NCI-H526 (cell line): ENCODE results near the gene THPO.

ENCODE experiments used
- DNase-seq, 2 experiments: peaks; one replicate each; lab custom pipeline; 2025; lab: John Stamatoyannopoulos, UW

Gene THPO

GRCh38 chr3:184333700-184334099 lies 44.3 kb downstream of the THPO start:
- no peak for DNase-seq

- no peak for DNase-seq
Measured at GRCh38 chr3:184333190-184333589, 44.8 kb downstream of the THPO start.

DNA sequence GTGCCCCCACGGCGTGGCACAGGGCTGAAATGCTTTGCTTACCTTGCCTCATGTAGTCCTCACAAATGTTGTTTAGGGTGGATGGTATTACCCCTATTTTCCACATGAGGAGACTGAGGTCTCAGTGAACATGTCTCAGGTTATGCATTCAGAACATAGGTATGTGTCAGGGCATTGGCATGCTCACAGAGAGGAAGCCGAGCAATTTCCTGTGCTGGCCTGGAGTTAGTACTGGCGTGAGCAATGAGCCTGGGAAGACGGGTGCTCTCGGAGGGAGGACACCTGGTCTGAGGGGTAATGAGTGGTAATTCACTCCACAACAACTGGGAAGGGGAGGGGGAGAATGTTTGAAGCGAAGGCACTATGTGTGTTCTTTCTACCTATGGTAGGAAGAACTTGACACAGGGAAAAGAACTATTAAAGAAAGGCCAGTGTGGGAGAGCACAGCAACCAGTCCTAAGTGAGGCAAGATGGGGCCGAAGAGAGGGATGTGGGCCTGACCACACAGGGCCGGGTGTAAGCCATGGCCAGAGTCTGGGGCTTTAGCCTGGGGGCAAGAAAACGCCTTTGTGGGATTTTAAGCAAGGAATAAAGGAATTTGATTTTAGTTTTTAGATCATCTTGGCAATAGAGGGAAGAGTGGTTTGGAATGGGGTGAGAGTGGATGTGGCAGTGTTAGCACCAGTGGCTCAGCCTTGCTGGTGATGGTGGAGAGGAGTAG lies 45.5 kb downstream of the THPO start:
- no peak for DNase-seq

DNA sequence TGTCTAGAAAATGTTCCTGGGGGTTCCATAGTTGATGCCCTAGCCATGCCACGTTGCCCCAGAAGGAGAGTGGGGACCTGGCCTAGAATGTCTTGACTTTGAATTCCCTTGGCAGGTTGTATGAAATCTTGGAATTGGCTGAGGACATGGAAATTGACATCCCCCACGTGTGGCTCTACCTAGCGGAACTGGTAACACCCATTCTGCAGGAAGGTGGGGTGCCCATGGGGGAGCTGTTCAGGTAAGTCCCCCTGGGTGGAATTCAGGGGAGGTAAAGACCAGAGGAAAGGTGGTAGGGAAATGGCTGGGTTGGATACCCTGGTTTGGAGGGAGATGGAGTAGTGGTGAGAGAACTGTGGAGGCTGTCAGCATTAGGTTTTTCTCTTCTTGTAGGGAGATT lies 49.5 kb downstream of the THPO start:
- DNase-seq: no peak

DNA sequence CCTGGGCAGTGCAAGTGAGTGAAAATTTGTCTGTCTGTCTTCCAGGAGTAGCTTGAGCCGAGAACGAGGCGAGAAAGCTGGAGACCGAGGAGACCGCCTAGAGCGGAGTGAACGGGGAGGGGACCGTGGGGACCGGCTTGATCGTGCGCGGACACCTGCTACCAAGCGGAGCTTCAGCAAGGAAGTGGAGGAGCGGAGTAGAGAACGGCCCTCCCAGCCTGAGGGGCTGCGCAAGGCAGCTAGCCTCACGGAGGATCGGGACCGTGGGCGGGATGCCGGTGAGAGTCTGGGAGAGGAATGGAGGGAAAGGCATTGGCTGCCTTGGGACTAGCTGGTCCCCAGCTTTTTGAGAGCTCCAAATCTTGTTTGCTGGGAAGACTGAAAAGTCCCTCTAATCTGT lies 50.8 kb downstream of the THPO start:
- DNase-seq: no peak

DNA sequence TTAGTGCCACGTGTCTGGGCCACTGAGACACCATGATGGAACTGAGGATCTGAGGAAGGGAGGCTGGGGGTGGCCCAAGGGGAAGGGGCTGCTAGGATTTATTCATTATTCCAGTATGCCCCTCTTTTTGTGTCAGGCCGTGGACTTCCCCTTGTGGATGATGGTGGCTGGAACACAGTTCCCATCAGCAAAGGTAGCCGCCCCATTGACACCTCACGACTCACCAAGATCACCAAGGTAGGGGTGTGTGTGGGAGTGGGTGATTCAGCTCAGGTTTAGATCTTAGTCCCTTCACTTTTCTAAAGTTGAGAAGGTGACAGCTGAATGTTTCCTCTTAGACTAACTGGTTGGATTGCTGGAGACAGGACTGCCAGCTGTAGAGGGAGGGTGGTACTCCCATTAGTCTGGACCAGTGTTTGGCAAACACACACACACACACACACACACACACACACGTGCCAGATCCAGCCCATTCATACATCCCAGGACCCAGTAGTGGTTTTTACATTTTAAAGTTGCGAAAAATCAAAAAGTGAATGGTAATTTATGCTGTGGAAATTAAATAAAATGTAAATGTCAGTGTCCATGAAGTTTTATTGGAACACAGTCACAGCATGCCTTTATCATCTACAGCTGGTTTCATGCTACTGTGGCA lies 52.2 kb downstream of the THPO start:
- DNase-seq: no peak

GRCh38 chr3:184325269-184325668 lies 52.7 kb downstream of the THPO start:
- DNase-seq: no peak

- DNase-seq: no peak
Measured at GRCh38 chr3:184323696-184324095, 54.3 kb downstream of the THPO start.

DNA sequence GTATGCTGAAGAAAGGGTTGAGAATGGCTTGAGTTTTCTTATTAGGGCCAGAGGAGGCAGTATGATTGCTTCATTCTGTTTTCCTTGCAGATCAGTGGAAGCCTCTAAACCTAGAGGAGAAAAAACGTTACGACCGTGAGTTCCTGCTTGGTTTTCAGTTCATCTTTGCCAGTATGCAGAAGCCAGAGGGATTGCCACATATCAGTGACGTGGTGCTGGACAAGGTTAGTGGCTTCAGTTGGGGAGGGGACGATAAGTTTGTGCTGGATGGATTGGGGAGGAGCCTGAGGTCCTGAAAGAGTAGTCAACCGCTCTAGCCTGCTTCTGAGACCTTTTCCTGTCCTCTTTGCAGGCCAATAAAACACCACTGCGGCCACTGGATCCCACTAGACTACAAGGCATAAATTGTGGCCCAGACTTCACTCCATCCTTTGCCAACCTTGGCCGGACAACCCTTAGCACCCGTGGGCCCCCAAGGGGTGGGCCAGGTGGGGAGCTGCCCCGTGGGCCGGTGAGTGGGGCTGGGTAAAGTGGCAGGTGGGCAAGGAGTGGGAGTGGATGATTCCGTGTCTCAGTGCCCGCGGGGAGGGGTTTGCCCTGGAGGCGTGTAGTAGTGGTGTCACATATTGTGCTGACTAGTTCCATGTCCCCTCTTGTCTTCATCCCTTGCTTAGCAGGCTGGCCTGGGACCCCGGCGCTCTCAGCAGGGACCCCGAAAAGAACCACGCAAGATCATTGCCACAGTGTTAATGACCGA lies 55.1 kb downstream of the THPO start:
- DNase-seq: no peak
